H1 (cell line): ENCODE results near the gene EIF2B2. TPM values are rescaled to one million over a fixed set of nuclear protein-coding genes. Genes with fewer than 3 reads are reported as not detected.

ENCODE experiments used
- ATF2 ChIP-seq: IDR thresholded peaks from 2 replicates; pipeline ENCODE4 v1.6.1; 2012; ENCODE audit warnings: low read length, inconsistent platforms
- EP300 ChIP-seq, 2 experiments: IDR thresholded peaks; 1 replicate in 1 of 2; 2 replicates in 1 of 2; pipeline ENCODE4 v1.6.1; 2011 to 2012; ENCODE audit warnings: low read depth in 2 of 2, low read length in 2 of 2, mild to moderate bottlenecking in 2 of 2, borderline replicate concordance in 1 of 2, inconsistent platforms in 1 of 2, moderate library complexity in 1 of 2
- SP4 ChIP-seq: IDR thresholded peaks from 2 replicates; pipeline ENCODE4 v1.6.1; 2012; ENCODE audit warnings: low read length, inconsistent platforms
- polyA plus RNA-seq, 7 experiments: library from polyadenylated mRNA; depleted of rRNA in 3 of 7; stranded (reverse) in 5 of 7; unstranded in 2 of 7; fragments of >200 nt in 5 of 7; fragments of 200-250 nt in 2 of 7; gene quantifications; 1 replicate in 5 of 7; 2 replicates in 1 of 7; 4 replicates in 1 of 7; pipeline versions ENCODE4 v1.2.1 to v1.2.3, GENCODE V29; 2011 to 2013; ENCODE audit warnings: missing spikeins in 2 of 7, mixed read lengths in 2 of 7
- total RNA-seq: library from RNA; stranded (reverse); fragmentation: NEBNext Ultra II Directional; extraction: Animal tissue kit (Norgen Biotek cat#: 25700); gene quantifications from 2 replicates; pipeline ENCODE4 v1.2.1, GENCODE V29; 2021

Gene EIF2B2
- total and polyA plus RNA-seq, 2 of the 8 experiments (the other 6 are each of a cell fraction or from before 2014, with no cell fraction given), result 42.6 to 79.9 TPM

- TF ChIP-seq ATF2 (no peak), SP4 (no peak), EP300 (IDR thresholded peaks at IDR 0.05; ENCODE audit: borderline replicate concordance in 1 of 2, low read depth in 2 of 2, low read length in 2 of 2) (no peak)
Measured at GRCh38 chr14:74963705-74964271, 38.9 kb upstream of the EIF2B2 start (continued).
